Glutamatergic neuron (in vitro differentiated cells): ENCODE results near the gene SURF4. TPM values are rescaled to one million over a fixed set of nuclear protein-coding genes. Genes with fewer than 3 reads are reported as not detected.

ENCODE experiments used
- DNase-seq: peaks from one replicate; pipeline ENCODE4 v3.0.0; 2022
- H3K27ac Mint-ChIP-seq: one replicate; pipeline ENCODE4 v1.8.0; 2020; ENCODE audit warnings: mild to moderate bottlenecking, mixed read lengths, inconsistent platforms; ENCODE audit not compliant: unreplicated experiment
- H3K27me3 Mint-ChIP-seq: one replicate; pipeline ENCODE4 v1.8.0; 2020; ENCODE audit warnings: mild to moderate bottlenecking, moderate library complexity, mixed read lengths, inconsistent platforms; ENCODE audit not compliant: unreplicated experiment
- H3K36me3 Mint-ChIP-seq: one replicate; pipeline ENCODE4 v1.8.0; 2020; ENCODE audit warnings: mild to moderate bottlenecking, mixed read lengths, inconsistent platforms; ENCODE audit not compliant: unreplicated experiment
- H3K4me1 Mint-ChIP-seq: one replicate; pipeline ENCODE4 v1.8.0; 2020; ENCODE audit warnings: mild to moderate bottlenecking, low read depth, mixed read lengths, inconsistent platforms; ENCODE audit not compliant: unreplicated experiment
- H3K4me3 Mint-ChIP-seq: one replicate; pipeline ENCODE4 v1.8.0; 2020; ENCODE audit warnings: mild to moderate bottlenecking, mixed read lengths, inconsistent platforms; ENCODE audit not compliant: unreplicated experiment
- H3K9me3 Mint-ChIP-seq: one replicate; pipeline ENCODE4 v1.8.0; 2020; ENCODE audit warnings: mild to moderate bottlenecking, moderate library complexity, mixed read lengths, inconsistent platforms; ENCODE audit not compliant: unreplicated experiment
- CTCF ChIP-seq: fragments of 200-600 bp; sonication (generic); IDR thresholded peaks from one replicate; pipeline ENCODE4 v1.5.0; 2021; ENCODE audit not compliant: partially characterized antibody, unreplicated experiment
- total RNA-seq: library from RNA; stranded (reverse); fragmentation: NEBNext Ultra II Directional; extraction: Animal tissue kit (Norgen Biotek cat#: 25700); gene quantifications from one replicate; pipeline ENCODE4 v1.2.1, GENCODE V29; 2021; ENCODE audit not compliant: unreplicated experiment

The SURF4 gene
- total RNA-seq, 1 donor from 2014 or later = 111 TPM

GRCh38 chr9:133346021-133346785, 29.7 kb downstream of the SURF4 start:
- no peak for TF ChIP-seq CTCF
- no peak for DNase-seq
- Mint-ChIP-seq H3K27me3 (peaks cover 12% of the 10 kb centered on the region), H3K36me3 (peaks cover 13% of the 10 kb centered on the region), H3K4me3 (peak overlapping the region; percentile 95), H3K9me3 (peaks cover 16% of the 10 kb centered on the region), H3K4me1 (peaks cover 18% of the 10 kb centered on the region), H3K27ac (no peak overlapping the region)

DNA sequence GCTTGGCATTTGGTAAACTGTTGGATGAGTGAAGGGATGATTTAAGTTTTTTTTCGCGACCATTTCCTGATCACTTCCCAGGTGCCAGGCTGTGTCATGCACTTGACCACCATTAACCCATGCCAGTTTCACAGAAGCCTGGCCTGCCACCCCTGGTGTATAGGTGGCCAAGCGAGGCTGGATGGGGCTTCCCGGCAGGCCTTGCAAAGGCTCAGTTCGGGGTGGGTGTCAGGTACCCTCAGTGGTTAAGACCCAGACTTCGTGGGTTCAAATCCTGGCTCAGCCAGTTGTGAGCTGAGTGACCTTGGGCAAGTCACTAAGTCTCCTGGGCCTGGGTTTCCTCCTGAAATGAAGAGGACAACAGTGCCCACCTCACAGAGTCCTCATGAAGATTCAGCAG, 30.3 kb downstream of the SURF4 start:
- H3K27me3 Mint-ChIP-seq = peaks cover 12% of the 10 kb centered on the region
- peaks cover 16% of the 10 kb centered on the region for H3K9me3 Mint-ChIP-seq
- H3K4me3 Mint-ChIP-seq = no peak overlapping the region
- TF ChIP-seq CTCF = no peak
- H3K4me1 Mint-ChIP-seq = peaks cover 18% of the 10 kb centered on the region
- H3K27ac Mint-ChIP-seq = no peak overlapping the region
- no peak for DNase-seq
- H3K36me3 Mint-ChIP-seq = peaks cover 13% of the 10 kb centered on the region

DNA sequence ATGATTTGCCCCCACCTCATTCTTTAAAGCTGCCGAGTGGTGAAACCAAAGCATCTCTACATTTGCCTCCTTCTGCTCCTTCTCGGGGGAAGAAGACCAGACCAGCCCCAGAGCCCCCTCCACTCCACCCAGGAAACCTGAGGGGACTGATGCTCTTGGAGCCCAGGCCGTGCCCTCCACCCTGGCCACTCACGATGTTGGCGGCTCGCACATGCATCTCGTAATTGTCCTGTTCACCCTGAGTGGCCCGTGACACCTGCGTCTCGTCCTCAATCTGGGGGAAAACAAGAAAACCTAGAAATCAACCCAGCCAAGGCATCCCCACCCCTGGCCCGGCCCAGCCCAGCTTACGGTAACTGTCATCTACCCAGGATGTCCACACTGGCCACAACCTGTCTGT, 30.9 kb downstream of the SURF4 start:
- Mint-ChIP-seq H3K27ac (no peak overlapping the region), H3K4me1 (peaks cover 18% of the 10 kb centered on the region), H3K9me3 (peaks cover 13% of the 10 kb centered on the region), H3K27me3 (peaks cover 12% of the 10 kb centered on the region), H3K36me3 (peaks cover 13% of the 10 kb centered on the region), H3K4me3 (no peak overlapping the region)
- no peak for TF ChIP-seq CTCF
- no peak for DNase-seq

DNA sequence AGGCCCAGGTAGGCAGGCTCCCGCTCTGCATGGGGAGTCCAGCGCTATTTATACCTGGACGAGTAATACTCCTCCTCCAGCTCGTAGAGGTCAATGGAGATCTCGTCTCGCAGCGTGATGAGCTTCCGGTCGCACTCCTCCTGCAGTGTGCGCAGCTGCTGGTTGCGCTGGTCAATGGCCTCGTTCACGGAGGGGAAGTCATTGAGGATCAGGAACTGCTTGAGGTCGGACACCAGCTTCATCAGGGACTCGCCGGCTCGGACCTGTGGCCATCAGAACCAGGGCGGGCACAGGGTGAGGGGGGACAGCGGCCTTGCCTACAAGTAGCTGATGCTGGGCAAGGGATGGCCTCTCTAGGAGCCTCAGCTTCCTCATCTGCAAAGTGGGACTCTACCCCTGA, 31.8 kb downstream of the SURF4 start:
- Mint-ChIP-seq H3K27ac (no peak overlapping the region), H3K36me3 (peaks cover 6% of the 10 kb centered on the region), H3K9me3 (peaks cover 11% of the 10 kb centered on the region), H3K4me1 (peaks cover 14% of the 10 kb centered on the region), H3K4me3 (no peak overlapping the region), H3K27me3 (peaks cover 11% of the 10 kb centered on the region)
- no peak for DNase-seq
- no peak for TF ChIP-seq CTCF

GRCh38 chr9:133342570-133342969, 33.3 kb downstream of the SURF4 start:
- peaks cover 9% of the 10 kb centered on the region for H3K4me1 Mint-ChIP-seq
- H3K4me3 Mint-ChIP-seq = no peak overlapping the region
- H3K27ac Mint-ChIP-seq = no peak overlapping the region
- peak; percentile 60 for DNase-seq
- peaks cover 1% of the 10 kb centered on the region for H3K9me3 Mint-ChIP-seq
- peaks cover 7% of the 10 kb centered on the region for H3K27me3 Mint-ChIP-seq
- H3K36me3 Mint-ChIP-seq = no peaks in the 10 kb centered on the region
- no peak for TF ChIP-seq CTCF
